ENCODE data around the gene IL2RA.

Gene IL2RA

GRCh38 chr10:6030217-6030616 lies 31.9 kb downstream of the IL2RA start:
- Histone ChIP-seq H3K27me3 (ENCODE audit: control insufficient read depth in 2 of 2, insufficient read depth in 2 of 2, low read length in 2 of 2) (no peaks in the 10 kb centered on the region), H3K4me3 (ENCODE audit: low read length in 2 of 2) (no peak overlapping the region), H3K4me1 (ENCODE audit: control insufficient read depth in 2 of 2, insufficient read depth in 2 of 2, low read length in 2 of 2) (no peaks in the 10 kb centered on the region), H3K9ac (ENCODE audit: low read depth in 1 of 2, low read length in 2 of 2) (no peak overlapping the region), H3K9me3 (ENCODE audit: control insufficient read depth in 2 of 2, low read length in 2 of 2) (no peaks in the 10 kb centered on the region), H3K27ac (ENCODE audit: low read depth in 2 of 2, low read length in 2 of 2) (no peak overlapping the region), H3K36me3 (ENCODE audit: control insufficient read depth in 2 of 2, insufficient read depth in 2 of 2, low read length in 2 of 2) (no peaks in the 10 kb centered on the region)

- no peaks in the 10 kb centered on the region for H3K27me3 ChIP-seq (ENCODE audit: control insufficient read depth in 2 of 2, insufficient read depth in 2 of 2, low read length in 2 of 2)
- H3K4me3 ChIP-seq (ENCODE audit: low read length in 2 of 2), result no peak overlapping the region
- no peaks in the 10 kb centered on the region for H3K4me1 ChIP-seq (ENCODE audit: control insufficient read depth in 2 of 2, insufficient read depth in 2 of 2, low read length in 2 of 2)
- no peak overlapping the region for H3K9ac ChIP-seq (ENCODE audit: low read depth in 1 of 2, low read length in 2 of 2)
- no peak overlapping the region for H3K27ac ChIP-seq (ENCODE audit: low read depth in 2 of 2, low read length in 2 of 2)
- no peaks in the 10 kb centered on the region for H3K9me3 ChIP-seq (ENCODE audit: control insufficient read depth in 2 of 2, low read length in 2 of 2)
- H3K36me3 ChIP-seq (ENCODE audit: control insufficient read depth in 2 of 2, insufficient read depth in 2 of 2, low read length in 2 of 2), result no peaks in the 10 kb centered on the region
Observed at GRCh38 chr10:6027929-6028328, 34.2 kb downstream of the IL2RA start.

DNA sequence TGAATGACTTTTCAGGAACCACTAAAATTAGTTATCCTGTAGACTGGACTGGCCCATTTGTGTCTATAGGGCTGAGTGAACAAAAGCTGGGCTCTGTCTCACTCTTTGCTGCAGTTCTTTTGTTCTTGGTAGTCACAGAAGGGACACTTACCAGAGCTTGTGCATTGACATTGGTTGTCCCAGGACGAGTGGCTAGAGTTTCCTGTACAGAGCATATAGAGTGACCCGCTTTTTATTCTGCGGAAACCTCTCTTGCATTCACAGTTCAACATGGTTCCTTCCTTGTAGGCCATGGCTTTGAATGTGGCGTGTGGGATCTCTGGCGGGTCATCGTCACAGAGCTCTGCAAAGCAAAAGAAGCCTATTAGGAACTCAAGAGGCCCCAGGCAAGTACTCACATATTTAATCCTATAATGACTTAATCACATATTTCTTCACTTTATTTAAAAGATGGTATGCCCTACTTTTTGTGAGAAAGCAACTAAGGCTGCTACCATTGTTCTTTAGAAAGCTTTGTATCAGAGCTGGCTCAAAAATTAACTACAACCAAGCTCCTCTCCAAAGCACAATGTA lies 36.4 kb downstream of the IL2RA start:
- Histone ChIP-seq H3K4me1 (ENCODE audit: control insufficient read depth in 2 of 2, insufficient read depth in 2 of 2, low read length in 2 of 2) (no peaks in the 10 kb centered on the region), H3K27me3 (ENCODE audit: control insufficient read depth in 2 of 2, insufficient read depth in 2 of 2, low read length in 2 of 2) (no peaks in the 10 kb centered on the region), H3K4me3 (ENCODE audit: low read length in 2 of 2) (no peak overlapping the region), H3K36me3 (ENCODE audit: control insufficient read depth in 2 of 2, insufficient read depth in 2 of 2, low read length in 2 of 2) (no peaks in the 10 kb centered on the region), H3K9me3 (ENCODE audit: control insufficient read depth in 2 of 2, low read length in 2 of 2) (no peaks in the 10 kb centered on the region), H3K27ac (ENCODE audit: low read depth in 2 of 2, low read length in 2 of 2) (no peak overlapping the region), H3K9ac (ENCODE audit: low read depth in 1 of 2, low read length in 2 of 2) (no peak overlapping the region)

DNA sequence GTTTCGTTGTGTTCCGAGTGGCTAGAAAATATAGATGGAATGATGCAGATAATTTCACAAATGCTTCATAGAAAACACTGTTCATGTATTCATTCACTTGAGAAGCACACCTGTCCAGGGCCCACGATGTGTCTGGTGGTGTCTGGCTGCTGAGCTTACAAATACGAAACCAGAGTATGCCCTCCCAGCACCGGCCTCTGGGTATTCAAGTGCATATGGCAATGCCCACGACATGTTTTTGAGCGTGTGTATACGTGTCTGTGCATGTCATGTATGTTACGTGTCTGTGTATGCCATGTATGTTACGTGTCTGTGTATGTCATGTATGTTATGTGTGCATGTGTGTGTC lies 37.9 kb downstream of the IL2RA start:
- Histone ChIP-seq H3K9ac (ENCODE audit: low read depth in 1 of 2, low read length in 2 of 2) (no peak overlapping the region), H3K4me3 (ENCODE audit: low read length in 2 of 2) (no peak overlapping the region), H3K4me1 (ENCODE audit: control insufficient read depth in 2 of 2, insufficient read depth in 2 of 2, low read length in 2 of 2) (no peaks in the 10 kb centered on the region), H3K27ac (ENCODE audit: low read depth in 2 of 2, low read length in 2 of 2) (no peak overlapping the region), H3K27me3 (ENCODE audit: control insufficient read depth in 2 of 2, insufficient read depth in 2 of 2, low read length in 2 of 2) (no peaks in the 10 kb centered on the region), H3K9me3 (ENCODE audit: control insufficient read depth in 2 of 2, low read length in 2 of 2) (no peaks in the 10 kb centered on the region), H3K36me3 (ENCODE audit: control insufficient read depth in 2 of 2, insufficient read depth in 2 of 2, low read length in 2 of 2) (no peaks in the 10 kb centered on the region)

DNA sequence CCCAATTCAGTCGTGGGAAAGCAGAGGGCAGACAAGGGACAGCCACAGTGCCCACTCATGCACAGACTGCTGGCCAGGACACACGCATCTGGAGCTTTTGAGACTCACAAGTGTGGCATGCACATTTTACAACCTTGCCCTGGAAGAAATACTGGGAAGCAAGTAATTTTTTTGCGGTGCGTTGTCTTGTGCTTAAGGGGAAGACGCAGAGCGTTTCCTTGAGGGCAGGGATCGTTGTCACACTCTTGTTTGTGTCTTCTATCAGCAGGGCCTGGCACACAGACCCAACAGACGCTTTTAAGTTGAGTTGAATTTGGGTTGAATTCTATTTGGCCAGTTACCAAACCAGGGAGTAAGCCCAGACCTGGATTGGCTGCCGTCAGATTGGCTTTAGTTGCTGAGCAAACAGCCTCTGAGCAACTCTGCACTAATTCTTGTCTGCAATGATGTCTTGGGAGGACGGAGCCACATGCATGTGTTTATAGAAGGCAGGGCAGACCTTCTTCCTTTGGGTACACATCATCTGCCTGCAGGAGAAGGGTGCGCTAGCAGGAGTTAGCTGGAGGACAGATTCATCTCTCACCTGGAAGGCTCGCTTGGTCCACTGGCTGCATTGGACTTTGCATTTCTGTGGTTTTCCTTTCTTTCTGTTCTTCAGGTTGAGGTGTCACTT lies 38.4 kb downstream of the IL2RA start:
- no peak overlapping the region for H3K27ac ChIP-seq (ENCODE audit: low read depth in 2 of 2, low read length in 2 of 2)
- no peaks in the 10 kb centered on the region for H3K36me3 ChIP-seq (ENCODE audit: control insufficient read depth in 2 of 2, insufficient read depth in 2 of 2, low read length in 2 of 2)
- H3K27me3 ChIP-seq (ENCODE audit: control insufficient read depth in 2 of 2, insufficient read depth in 2 of 2, low read length in 2 of 2), result no peaks in the 10 kb centered on the region
- no peaks in the 10 kb centered on the region for H3K4me1 ChIP-seq (ENCODE audit: control insufficient read depth in 2 of 2, insufficient read depth in 2 of 2, low read length in 2 of 2)
- H3K9ac ChIP-seq (ENCODE audit: low read depth in 1 of 2, low read length in 2 of 2), result no peak overlapping the region
- H3K9me3 ChIP-seq (ENCODE audit: control insufficient read depth in 2 of 2, low read length in 2 of 2), result no peaks in the 10 kb centered on the region
- H3K4me3 ChIP-seq (ENCODE audit: low read length in 2 of 2), result no peak overlapping the region

- Histone ChIP-seq H3K27me3 (ENCODE audit: control insufficient read depth in 2 of 2, insufficient read depth in 2 of 2, low read length in 2 of 2) (no peaks in the 10 kb centered on the region), H3K9ac (ENCODE audit: low read depth in 1 of 2, low read length in 2 of 2) (no peak overlapping the region), H3K4me3 (ENCODE audit: low read length in 2 of 2) (no peak overlapping the region), H3K27ac (ENCODE audit: low read depth in 2 of 2, low read length in 2 of 2) (peak overlapping the region in 1 of 2 donors; percentile 45), H3K4me1 (ENCODE audit: control insufficient read depth in 2 of 2, insufficient read depth in 2 of 2, low read length in 2 of 2) (peaks cover 7 to 9% of the 10 kb centered on the region in 2 donors), H3K9me3 (ENCODE audit: control insufficient read depth in 2 of 2, low read length in 2 of 2) (no peaks in the 10 kb centered on the region), H3K36me3 (ENCODE audit: control insufficient read depth in 2 of 2, insufficient read depth in 2 of 2, low read length in 2 of 2) (no peaks in the 10 kb centered on the region)
Observed at GRCh38 chr10:6022660-6023059, 39.5 kb downstream of the IL2RA start.

GRCh38 chr10:6020826-6021225 lies 41.3 kb downstream of the IL2RA start:
- Histone ChIP-seq H3K27ac (ENCODE audit: low read depth in 2 of 2, low read length in 2 of 2) (no peak overlapping the region), H3K27me3 (ENCODE audit: control insufficient read depth in 2 of 2, insufficient read depth in 2 of 2, low read length in 2 of 2) (no peaks in the 10 kb centered on the region), H3K4me3 (ENCODE audit: low read length in 2 of 2) (no peak overlapping the region), H3K9ac (ENCODE audit: low read depth in 1 of 2, low read length in 2 of 2) (no peak overlapping the region), H3K9me3 (ENCODE audit: control insufficient read depth in 2 of 2, low read length in 2 of 2) (no peaks in the 10 kb centered on the region), H3K4me1 (ENCODE audit: control insufficient read depth in 2 of 2, insufficient read depth in 2 of 2, low read length in 2 of 2) (peaks cover 8 to 16% of the 10 kb centered on the region in 2 donors), H3K36me3 (ENCODE audit: control insufficient read depth in 2 of 2, insufficient read depth in 2 of 2, low read length in 2 of 2) (no peaks in the 10 kb centered on the region)

GRCh38 chr10:6019796-6020195 lies 42.4 kb downstream of the IL2RA start:
- Histone ChIP-seq H3K9ac (ENCODE audit: low read depth in 1 of 2, low read length in 2 of 2) (no peak overlapping the region), H3K27me3 (ENCODE audit: control insufficient read depth in 2 of 2, insufficient read depth in 2 of 2, low read length in 2 of 2) (no peaks in the 10 kb centered on the region), H3K4me1 (ENCODE audit: control insufficient read depth in 2 of 2, insufficient read depth in 2 of 2, low read length in 2 of 2) (peaks cover 8 to 16% of the 10 kb centered on the region in 2 donors), H3K36me3 (ENCODE audit: control insufficient read depth in 2 of 2, insufficient read depth in 2 of 2, low read length in 2 of 2) (no peaks in the 10 kb centered on the region), H3K27ac (ENCODE audit: low read depth in 2 of 2, low read length in 2 of 2) (no peak overlapping the region), H3K9me3 (ENCODE audit: control insufficient read depth in 2 of 2, low read length in 2 of 2) (no peaks in the 10 kb centered on the region), H3K4me3 (ENCODE audit: low read length in 2 of 2) (no peak overlapping the region)

- H3K36me3 ChIP-seq (ENCODE audit: control insufficient read depth in 2 of 2, insufficient read depth in 2 of 2, low read length in 2 of 2), result no peaks in the 10 kb centered on the region
- H3K27ac ChIP-seq (ENCODE audit: low read depth in 2 of 2, low read length in 2 of 2), result peak overlapping the region; percentile 58 to 76
- no peaks in the 10 kb centered on the region for H3K27me3 ChIP-seq (ENCODE audit: control insufficient read depth in 2 of 2, insufficient read depth in 2 of 2, low read length in 2 of 2)
Observed at GRCh38 chr10:6019010-6019782, 43.0 kb downstream of the IL2RA start.

DNA sequence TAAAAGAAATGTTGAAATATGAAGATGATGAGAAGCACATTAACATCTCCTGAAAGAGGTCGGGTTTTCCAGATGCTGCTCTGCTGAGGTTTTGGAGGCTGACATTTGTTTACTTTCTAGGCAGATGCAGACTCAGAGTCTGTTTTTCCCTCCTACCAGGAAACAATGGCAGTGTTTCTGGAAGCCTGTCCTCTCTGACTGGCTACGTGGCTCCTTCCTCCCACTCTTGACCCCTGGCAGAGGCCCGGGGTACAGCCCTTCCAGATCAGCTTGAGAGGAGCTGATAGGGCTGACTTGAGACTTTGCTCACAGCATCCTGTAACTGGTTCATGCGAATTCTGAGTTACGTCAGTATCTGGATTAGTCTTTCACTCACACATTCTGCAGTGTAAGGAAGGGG lies 43.7 kb downstream of the IL2RA start:
- H3K9ac ChIP-seq (ENCODE audit: low read depth in 1 of 2, low read length in 2 of 2), result no peak overlapping the region
- H3K4me3 ChIP-seq (ENCODE audit: low read length in 2 of 2), result peak overlapping the region in 1 of 2 donors; percentile 13
- no peaks in the 10 kb centered on the region for H3K27me3 ChIP-seq (ENCODE audit: control insufficient read depth in 2 of 2, insufficient read depth in 2 of 2, low read length in 2 of 2)
- no peaks in the 10 kb centered on the region for H3K9me3 ChIP-seq (ENCODE audit: control insufficient read depth in 2 of 2, low read length in 2 of 2)
- peaks cover 11 to 16% of the 10 kb centered on the region in 2 donors for H3K4me1 ChIP-seq (ENCODE audit: control insufficient read depth in 2 of 2, insufficient read depth in 2 of 2, low read length in 2 of 2)
- peak overlapping the region; percentile 58 to 76 for H3K27ac ChIP-seq (ENCODE audit: low read depth in 2 of 2, low read length in 2 of 2)
- no peaks in the 10 kb centered on the region for H3K36me3 ChIP-seq (ENCODE audit: control insufficient read depth in 2 of 2, insufficient read depth in 2 of 2, low read length in 2 of 2)

More at GRCh38 chr10:6019010-6019782, 43.0 kb downstream of the IL2RA start:
- Histone ChIP-seq H3K9me3 (ENCODE audit: control insufficient read depth in 2 of 2, low read length in 2 of 2) (no peaks in the 10 kb centered on the region), H3K4me3 (ENCODE audit: low read length in 2 of 2) (no peak overlapping the region), H3K4me1 (ENCODE audit: control insufficient read depth in 2 of 2, insufficient read depth in 2 of 2, low read length in 2 of 2) (peaks cover 8 to 16% of the 10 kb centered on the region in 2 donors), H3K9ac (ENCODE audit: low read depth in 1 of 2, low read length in 2 of 2) (no peak overlapping the region)

Data from mucosa of rectum (tissue), 2 donors.